GM04503 (cell line): Measurements from ENCODE around the gene HES5.

Source experiments
- DNase-seq: peaks from one replicate; pipeline ENCODE4 v3.0.0-alpha.2; 2012; ENCODE audit warnings: low read depth

Gene HES5

GRCh38 chr1:2530513-2531361, 674 bp upstream of the HES5 start:
- no peak for DNase-seq

GRCh38 chr1:2528966-2529783, 888 bp downstream of the HES5 start:
- no peak for DNase-seq

- DNase-seq, result no peak
These were observed 1.5 kb downstream of the HES5 start for GRCh38 chr1:2528611-2528965.

GRCh38 chr1:2528016-2528415, 2.0 kb downstream of the HES5 start:
- DNase-seq, result no peak

- no peak for DNase-seq
These were observed 2.6 kb downstream of the HES5 start for GRCh38 chr1:2527556-2527860.

- no peak for DNase-seq
These were observed 3.1 kb downstream of the HES5 start for GRCh38 chr1:2526824-2527555.

- DNase-seq, result peak; percentile 55
These were observed 3.9 kb downstream of the HES5 start, which contains the start of gene PANK4 for GRCh38 chr1:2525920-2526823. Gene PANK4, minus strand, starts transcription at chr1:2526596. Its CDS starts 9 bp downstream, at chr1:2526587.

- no peak for DNase-seq
These were observed 4.5 kb downstream of the HES5 start for GRCh38 chr1:2525572-2525919.

GRCh38 chr1:2523891-2524609, 6.0 kb downstream of the HES5 start:
- no peak for DNase-seq

- no peak for DNase-seq
These were observed 6.7 kb downstream of the HES5 start for GRCh38 chr1:2523191-2523890.

- no peak for DNase-seq
These were observed 7.8 kb downstream of the HES5 start for GRCh38 chr1:2522230-2522629.

GRCh38 chr1:2520806-2521205, 9.3 kb downstream of the HES5 start:
- DNase-seq, result no peak

- no peak for DNase-seq
These were observed 9.9 kb downstream of the HES5 start for GRCh38 chr1:2520206-2520605.

GRCh38 chr1:2519729-2520128, 10.3 kb downstream of the HES5 start:
- no peak for DNase-seq

- no peak for DNase-seq
These were observed 10.9 kb downstream of the HES5 start for GRCh38 chr1:2519029-2519685.

GRCh38 chr1:2518528-2518927, 11.5 kb downstream of the HES5 start:
- no peak for DNase-seq

- no peak for DNase-seq
These were observed 12.1 kb downstream of the HES5 start for GRCh38 chr1:2517966-2518365.

GRCh38 chr1:2516946-2517345, 13.1 kb downstream of the HES5 start:
- no peak for DNase-seq

- DNase-seq, result no peak
These were observed 13.9 kb downstream of the HES5 start for GRCh38 chr1:2516124-2516523.

- no peak for DNase-seq
These were observed 14.3 kb downstream of the HES5 start for GRCh38 chr1:2515763-2516080.
